Thoracic aorta (tissue), 2 donors: ENCODE measurements around the gene MAPK8IP2. TPM values are rescaled to one million over a fixed set of nuclear protein-coding genes. Genes with fewer than 3 reads are reported as not detected.

Experiments
- ATAC-seq: fragments of 150-250 bp; one replicate; pipeline ENCODE4 v1.8.0; 2017; ENCODE audit warnings: low read depth; ENCODE audit not compliant: insufficient number of reproducible peaks, low FRiP score
- DNase-seq: peaks from one replicate; pipeline ENCODE4 v3.0.0-alpha.2; 2020; ENCODE audit warnings: low spot score
- H3K27ac ChIP-seq, 2 donors: fragments of 200-600 bp; sonication (generic); 1 replicate in 1 of 2; 2 replicates in 1 of 2; pipeline ENCODE4 v1.5.1; 2016; ENCODE audit warnings: mild to moderate bottlenecking in 2 of 2, moderate library complexity in 2 of 2
- H3K27me3 ChIP-seq: fragments of 200-600 bp; sonication (generic); replicated peaks from 2 replicates; pipeline ENCODE4 v1.6.0; 2016; ENCODE audit warnings: mild to moderate bottlenecking; ENCODE audit not compliant: insufficient read depth
- H3K36me3 ChIP-seq: fragments of 200-600 bp; sonication (generic); one replicate; pipeline ENCODE4 v1.5.1; 2016
- H3K4me1 ChIP-seq, 2 donors: fragments of 200-600 bp; sonication (generic); 1 replicate in 1 of 2; 2 replicates in 1 of 2; pipeline versions ENCODE4 v1.5.1 to v1.6.0; 2016; ENCODE audit warnings: low read depth in 2 of 2, mild to moderate bottlenecking in 1 of 2; ENCODE audit not compliant: control insufficient read depth in 1 of 2
- H3K4me3 ChIP-seq: fragments of 200-600 bp; sonication (generic); 2 replicates; pipeline ENCODE4 v1.5.1; 2016; ENCODE audit warnings: mild to moderate bottlenecking
- H3K9me3 ChIP-seq: fragments of 200-600 bp; sonication (generic); 2 replicates; pipeline ENCODE4 v1.5.1; 2016
- total RNA-seq, 2 donors: library from RNA; depleted of rRNA; stranded (reverse); fragments of >200 nt; gene quantifications; one replicate each; pipeline versions ENCODE4 v1.1.0 to v1.2.3, GENCODE V29; 2016
- TF ChIP-seq, protein P1 (sequence below): fragments of 200-600 bp; sonication (generic); IDR thresholded peaks from one replicate; pipeline ENCODE4 v1.5.1; 2019; ENCODE audit warnings: antibody characterized with exemption

MAPK8IP2 gene
- total RNA-seq, 2 donors from 2014 or later, result 0.41 to 0.92 TPM

DNA sequence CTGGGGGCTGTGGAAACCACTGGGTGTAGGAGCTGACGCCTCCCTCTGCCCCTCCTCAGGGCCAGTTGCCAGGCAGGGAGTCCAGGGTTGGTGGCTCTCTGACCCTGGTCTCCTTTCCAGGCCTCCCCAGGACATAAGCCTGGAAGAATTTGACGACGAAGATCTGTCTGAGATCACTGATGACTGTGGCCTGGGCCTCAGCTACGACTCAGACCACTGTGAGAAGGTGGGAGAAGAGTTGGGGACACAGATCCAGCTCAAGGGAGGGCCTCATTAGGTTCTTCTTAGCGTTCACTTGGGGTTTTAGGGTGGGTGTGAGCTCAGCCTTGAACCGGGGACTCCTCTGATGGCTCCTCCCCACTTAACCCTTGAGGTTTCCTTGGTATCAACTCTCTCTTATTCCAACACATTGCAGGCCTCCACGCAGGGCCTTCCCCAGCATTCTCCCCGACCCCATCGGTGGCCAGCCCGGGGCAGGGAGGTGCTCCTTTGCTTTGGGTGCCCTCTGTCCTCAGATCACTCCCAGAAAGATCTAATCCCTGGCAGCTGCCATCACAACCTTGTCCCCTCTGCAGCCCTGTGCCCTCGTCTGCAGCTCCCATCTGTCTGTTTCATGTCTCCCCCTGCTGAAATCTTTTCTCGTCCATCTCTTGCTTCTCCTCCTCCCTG lies 1.2 kb downstream of the MAPK8IP2 start:
- Histone ChIP-seq H3K9me3 (no peaks in the 10 kb centered on the region), H3K4me1 (no peaks in the 10 kb centered on the region), H3K4me3 (no peak overlapping the region), H3K36me3 (no peaks in the 10 kb centered on the region), H3K27ac (no peak overlapping the region), H3K27me3 (peaks cover 8% of the 10 kb centered on the region)
- DNase-seq (no peak), ATAC-seq (no peak)
- TF ChIP-seq, protein P1, sequence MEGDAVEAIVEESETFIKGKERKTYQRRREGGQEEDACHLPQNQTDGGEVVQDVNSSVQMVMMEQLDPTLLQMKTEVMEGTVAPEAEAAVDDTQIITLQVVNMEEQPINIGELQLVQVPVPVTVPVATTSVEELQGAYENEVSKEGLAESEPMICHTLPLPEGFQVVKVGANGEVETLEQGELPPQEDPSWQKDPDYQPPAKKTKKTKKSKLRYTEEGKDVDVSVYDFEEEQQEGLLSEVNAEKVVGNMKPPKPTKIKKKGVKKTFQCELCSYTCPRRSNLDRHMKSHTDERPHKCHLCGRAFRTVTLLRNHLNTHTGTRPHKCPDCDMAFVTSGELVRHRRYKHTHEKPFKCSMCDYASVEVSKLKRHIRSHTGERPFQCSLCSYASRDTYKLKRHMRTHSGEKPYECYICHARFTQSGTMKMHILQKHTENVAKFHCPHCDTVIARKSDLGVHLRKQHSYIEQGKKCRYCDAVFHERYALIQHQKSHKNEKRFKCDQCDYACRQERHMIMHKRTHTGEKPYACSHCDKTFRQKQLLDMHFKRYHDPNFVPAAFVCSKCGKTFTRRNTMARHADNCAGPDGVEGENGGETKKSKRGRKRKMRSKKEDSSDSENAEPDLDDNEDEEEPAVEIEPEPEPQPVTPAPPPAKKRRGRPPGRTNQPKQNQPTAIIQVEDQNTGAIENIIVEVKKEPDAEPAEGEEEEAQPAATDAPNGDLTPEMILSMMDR, result no peak

DNA sequence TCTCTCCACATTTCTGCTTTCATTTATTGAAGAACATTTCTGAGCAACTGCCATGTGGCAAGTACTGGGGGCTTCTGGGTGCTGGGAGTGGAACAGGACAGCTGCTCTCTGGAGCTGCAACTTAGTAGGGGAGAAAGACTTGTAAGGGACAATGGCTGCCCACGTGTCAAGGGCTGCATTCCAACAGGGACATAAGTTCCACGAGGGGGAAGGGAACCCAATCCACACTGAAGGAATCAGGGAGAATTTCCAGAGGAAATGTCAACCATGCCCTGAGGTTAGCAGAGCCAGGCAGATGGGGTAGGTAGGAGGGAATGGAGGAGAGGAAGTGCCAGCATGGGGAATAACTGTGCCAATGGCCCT lies 1.7 kb downstream of the MAPK8IP2 start:
- Histone ChIP-seq H3K27me3 (peaks cover 8% of the 10 kb centered on the region), H3K36me3 (no peaks in the 10 kb centered on the region), H3K4me3 (no peak overlapping the region), H3K27ac (no peak overlapping the region), H3K4me1 (no peaks in the 10 kb centered on the region), H3K9me3 (no peaks in the 10 kb centered on the region)
- ATAC-seq (no peak), DNase-seq (no peak)
- TF ChIP-seq, protein P1, result no peak

DNA sequence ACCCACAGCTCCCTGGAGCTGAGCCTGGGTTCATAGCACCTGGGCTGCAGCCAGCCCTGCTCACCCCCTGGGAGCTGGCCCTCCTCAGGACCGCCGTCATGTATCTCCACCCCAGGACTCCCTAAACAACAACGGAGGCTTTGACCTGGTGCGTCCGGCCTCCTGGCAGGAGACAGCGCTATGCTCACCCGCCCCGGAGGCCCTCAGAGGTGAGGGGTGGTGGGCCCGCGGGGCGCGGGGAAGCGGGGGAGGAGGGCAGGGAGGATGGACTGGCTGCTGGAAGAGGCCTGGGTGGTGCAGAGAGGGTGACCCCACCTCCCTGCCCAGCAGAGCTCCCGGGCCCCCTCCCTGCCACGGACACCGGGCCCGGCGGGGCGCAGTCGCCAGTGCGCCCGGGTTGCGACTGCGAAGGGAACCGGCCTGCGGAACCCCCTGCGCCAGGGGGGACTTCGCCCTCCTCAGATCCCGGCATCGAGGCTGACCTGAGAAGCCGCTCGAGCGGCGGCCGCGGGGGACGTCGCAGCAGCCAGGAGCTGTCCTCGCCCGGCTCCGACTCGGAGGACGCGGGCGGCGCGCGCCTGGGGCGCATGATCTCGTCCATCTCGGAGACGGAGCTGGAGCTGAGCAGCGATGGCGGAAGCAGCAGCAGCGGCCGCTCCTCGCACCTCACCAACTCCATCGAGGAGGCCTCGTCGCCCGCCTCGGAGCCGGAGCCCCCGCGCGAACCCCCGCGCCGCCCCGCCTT lies 3.1 kb downstream of the MAPK8IP2 start:
- no peak for DNase-seq
- TF ChIP-seq, protein P1, result no peak
- Histone ChIP-seq H3K4me1 (no peaks in the 10 kb centered on the region), H3K27ac (no peak overlapping the region), H3K4me3 (no peak overlapping the region), H3K9me3 (no peaks in the 10 kb centered on the region), H3K36me3 (no peaks in the 10 kb centered on the region), H3K27me3 (peaks cover 8% of the 10 kb centered on the region)
- no peak for ATAC-seq

DNA sequence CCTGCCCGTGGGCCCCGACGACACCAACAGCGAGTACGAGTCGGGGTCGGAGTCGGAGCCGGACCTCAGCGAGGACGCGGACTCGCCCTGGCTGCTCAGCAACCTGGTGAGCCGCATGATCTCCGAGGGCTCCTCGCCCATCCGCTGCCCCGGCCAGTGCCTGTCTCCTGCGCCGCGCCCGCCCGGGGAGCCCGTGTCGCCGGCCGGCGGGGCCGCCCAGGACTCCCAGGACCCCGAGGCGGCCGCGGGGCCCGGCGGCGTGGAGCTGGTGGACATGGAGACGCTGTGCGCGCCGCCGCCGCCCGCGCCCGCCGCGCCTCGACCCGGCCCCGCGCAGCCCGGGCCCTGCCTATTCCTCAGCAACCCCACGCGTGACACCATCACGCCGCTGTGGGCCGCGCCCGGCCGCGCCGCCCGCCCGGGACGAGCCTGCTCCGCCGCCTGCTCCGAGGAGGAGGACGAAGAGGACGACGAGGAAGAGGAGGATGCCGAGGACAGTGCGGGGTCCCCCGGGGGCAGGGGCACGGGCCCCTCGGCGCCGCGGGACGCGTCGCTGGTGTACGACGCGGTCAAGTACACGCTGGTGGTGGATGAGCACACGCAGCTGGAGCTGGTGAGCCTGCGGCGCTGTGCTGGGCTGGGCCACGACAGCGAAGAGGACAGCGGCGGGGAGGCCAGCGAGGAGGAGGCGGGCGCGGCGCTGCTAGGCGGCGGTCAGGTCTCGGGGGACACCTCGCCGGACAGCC lies 3.8 kb downstream of the MAPK8IP2 start:
- Histone ChIP-seq H3K36me3 (no peaks in the 10 kb centered on the region), H3K4me3 (no peak overlapping the region), H3K4me1 (no peaks in the 10 kb centered on the region), H3K27ac (no peak overlapping the region), H3K9me3 (no peaks in the 10 kb centered on the region), H3K27me3 (peaks cover 8% of the 10 kb centered on the region)
- DNase-seq (no peak), ATAC-seq (no peak)
- TF ChIP-seq, protein P1, result no peak

DNA sequence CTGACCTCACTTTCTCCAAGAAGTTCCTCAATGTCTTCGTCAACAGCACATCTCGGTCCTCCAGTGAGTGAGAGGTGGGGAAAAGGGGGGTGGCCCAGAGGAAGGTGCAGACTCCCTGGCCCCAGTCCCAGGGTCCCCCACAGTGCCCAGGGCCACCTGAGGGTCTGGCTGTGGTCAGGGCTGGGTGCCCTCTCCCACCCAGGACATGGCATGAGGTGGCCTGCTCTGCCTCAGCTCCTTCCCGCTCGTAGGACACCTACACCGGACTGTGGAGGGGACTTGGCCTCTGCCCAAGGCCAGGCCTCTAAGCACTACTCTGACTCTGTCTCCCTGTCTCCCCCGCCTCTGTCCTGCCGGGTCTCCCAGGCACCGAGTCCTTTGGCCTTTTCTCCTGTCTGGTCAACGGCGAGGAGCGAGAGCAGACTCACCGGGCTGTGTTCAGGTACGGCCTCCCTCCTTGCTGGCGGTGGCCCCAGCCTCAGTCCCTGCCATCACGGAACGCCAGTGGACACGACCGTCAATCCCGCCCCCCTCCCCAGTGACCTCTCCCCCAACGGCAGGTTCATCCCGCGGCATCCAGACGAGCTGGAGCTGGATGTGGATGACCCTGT lies 4.5 kb downstream of the MAPK8IP2 start:
- TF ChIP-seq, protein P1, result no peak
- DNase-seq, result no peak
- Histone ChIP-seq H3K27me3 (peaks cover 8% of the 10 kb centered on the region), H3K4me3 (no peak overlapping the region), H3K4me1 (no peaks in the 10 kb centered on the region), H3K27ac (no peak overlapping the region), H3K9me3 (no peaks in the 10 kb centered on the region), H3K36me3 (no peaks in the 10 kb centered on the region)
- ATAC-seq, result no peak
